ENCODE results near the gene CACNB4.
A peak's percentile ranks its signal among the peaks of the same experiment; 100 is the strongest.
"Not testable (repeated sequence)": the region's sequence is repeated elsewhere in the genome, so short reads cannot be mapped to it uniquely, and the experiment has no call there.

The CACNB4 gene

GRCh38 chr2:152016181-152017120 lies 82.4 kb downstream of the CACNB4 start:
- no peak for DNase-seq

- no peak for DNase-seq
Measured at GRCh38 chr2:152015552-152015951, 83.3 kb downstream of the CACNB4 start.

- DNase-seq, result no peak
Measured at GRCh38 chr2:152012697-152013096, 86.1 kb downstream of the CACNB4 start.

GRCh38 chr2:152011724-152012123 lies 87.1 kb downstream of the CACNB4 start:
- DNase-seq, result no peak

DNA sequence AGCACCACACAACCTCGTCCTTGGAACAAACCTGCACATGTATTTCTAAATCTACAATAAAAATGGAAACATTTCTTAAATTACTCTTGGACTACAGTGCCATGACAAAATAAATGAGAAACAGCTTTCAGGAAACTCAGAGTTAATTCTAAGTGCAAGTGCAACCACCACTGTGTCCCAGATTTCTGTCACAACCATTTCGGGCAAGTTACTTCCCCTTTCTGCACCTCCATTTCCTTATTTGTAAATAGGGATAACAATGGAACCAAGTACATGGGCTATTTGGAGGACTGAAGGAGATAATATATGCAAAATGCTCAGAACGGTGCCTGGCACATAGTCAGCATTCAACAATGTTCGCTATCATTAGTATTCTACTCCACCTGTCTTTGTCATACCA lies 93.2 kb downstream of the CACNB4 start:
- DNase-seq, result no peak

DNA sequence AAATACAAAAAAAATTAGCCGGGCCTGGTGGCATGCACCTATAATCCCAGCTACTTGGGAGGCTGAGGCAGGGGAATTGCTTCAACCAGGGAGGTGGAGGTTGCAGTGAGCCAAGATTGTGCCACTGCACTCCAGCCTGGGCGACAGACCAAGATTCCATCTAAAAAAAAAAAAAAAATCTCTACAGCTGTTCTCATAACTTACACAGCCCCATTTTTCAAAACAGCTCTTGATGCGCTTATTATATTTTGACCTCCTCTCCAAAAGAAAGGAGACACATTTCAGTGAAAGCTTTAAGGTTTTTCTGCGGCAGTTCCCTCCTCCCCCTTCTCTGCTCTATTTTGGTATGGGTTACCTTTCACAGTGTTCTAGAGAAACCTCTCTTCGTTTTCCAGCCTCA lies 95.6 kb downstream of the CACNB4 start:
- not testable (repeated sequence) for DNase-seq

GRCh38 chr2:151999053-151999452 lies 99.8 kb downstream of the CACNB4 start:
- DNase-seq, result peak; percentile 20 to 68 (median 30)

- DNase-seq, result no peak
Measured at GRCh38 chr2:151996243-151997003, 102.4 kb downstream of the CACNB4 start.

DNA sequence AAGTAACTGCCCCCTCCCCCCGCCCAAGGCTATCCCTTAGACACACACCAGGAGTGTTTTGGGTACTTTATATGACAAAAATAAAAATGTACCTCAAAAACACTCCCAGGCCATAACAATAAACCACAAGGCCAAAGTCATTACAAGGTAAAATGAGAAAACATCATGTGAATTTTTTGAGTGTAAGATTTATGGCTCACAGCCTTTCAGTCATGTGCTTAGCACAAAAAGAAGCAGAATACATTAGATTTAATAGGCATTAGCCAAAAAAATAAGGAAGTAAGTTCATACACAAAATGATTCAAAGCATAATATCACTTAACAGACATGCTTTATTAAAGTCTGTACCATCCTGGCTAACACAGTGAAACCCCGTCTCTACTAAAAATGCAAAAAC lies 103.7 kb downstream of the CACNB4 start:
- DNase-seq, result no peak

- DNase-seq, result not testable (repeated sequence)
Measured at GRCh38 chr2:151994178-151994577, 104.7 kb downstream of the CACNB4 start.

DNA sequence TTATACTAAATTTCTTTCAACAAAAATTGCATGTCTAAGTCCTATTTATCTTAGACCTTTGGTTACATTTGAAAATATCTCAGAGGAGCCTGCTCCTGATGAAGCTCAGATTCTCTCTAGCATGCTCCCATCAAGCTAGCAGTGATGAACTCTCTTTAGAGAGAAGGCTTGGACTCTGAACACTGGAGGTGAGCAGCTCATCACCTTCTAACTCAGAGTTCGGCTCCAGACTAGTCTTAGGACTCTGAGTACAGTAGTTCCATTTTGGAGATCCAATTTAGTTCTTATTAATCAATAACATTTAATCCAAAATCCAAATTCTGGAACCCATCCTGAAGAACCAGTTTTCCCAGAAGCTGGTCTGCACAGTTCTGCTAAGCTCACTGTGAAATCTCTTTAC lies 107.8 kb downstream of the CACNB4 start:
- no peak for DNase-seq

DNA sequence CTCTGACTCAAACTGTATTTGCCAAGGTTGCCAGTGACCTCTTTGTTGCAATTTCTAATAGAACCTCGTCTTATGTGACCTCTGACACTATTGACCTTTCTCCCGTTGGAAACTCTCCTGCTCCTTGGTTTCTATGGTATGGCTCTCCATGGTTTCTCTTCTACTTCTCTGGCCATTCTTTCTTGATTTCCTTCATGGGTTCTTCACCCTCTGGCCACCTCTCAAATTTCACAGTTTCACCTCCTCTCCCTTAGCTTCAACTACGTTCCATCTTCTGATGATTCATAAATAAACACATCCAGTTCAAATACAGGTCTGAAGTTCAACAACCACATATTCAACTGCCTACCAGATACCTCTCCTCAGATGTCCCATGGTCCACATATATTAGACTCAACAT lies 109.5 kb downstream of the CACNB4 start:
- no peak for DNase-seq

DNA sequence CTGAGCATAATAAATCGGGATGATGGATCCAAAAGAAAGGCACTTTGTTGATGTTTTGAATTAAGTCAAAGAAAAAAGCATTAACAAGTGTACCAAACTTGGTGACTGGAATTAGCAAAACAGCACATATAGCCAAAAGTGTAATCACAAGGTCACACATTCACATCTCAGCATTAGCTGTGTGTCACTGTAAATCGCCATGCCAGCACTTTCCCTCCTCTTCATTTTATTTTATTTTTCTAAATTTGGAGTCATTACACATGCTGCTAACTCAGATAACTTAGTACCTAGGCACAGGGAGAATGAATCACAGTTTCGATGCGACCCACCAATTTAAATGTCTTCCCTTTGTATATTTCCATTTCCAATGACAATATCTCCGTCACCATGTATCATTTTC lies 111.4 kb downstream of the CACNB4 start:
- DNase-seq, result no peak

- DNase-seq, result no peak
Measured at GRCh38 chr2:151984424-151985083, 114.3 kb downstream of the CACNB4 start.

GRCh38 chr2:151983221-151983620 lies 115.6 kb downstream of the CACNB4 start:
- no peak for DNase-seq

DNA sequence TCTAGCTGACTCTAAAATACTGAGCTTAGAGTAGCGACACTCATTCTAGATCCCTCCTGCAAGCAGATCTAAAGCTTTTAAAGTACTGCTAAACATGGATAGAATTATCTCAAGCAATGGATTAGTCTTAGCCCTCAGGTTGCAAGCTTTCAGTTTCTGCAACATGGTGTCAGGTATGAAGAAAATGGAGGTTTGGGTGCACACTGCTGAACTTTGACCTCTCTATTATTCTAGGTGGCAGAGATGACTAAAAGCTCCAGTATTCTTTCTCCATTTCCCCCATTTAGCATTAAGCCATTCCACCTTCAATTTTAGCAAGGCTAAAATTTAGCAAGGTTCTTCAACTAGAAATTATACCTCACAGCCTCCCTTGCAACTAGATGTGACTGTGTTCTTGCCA lies 117.0 kb downstream of the CACNB4 start:
- DNase-seq, result no peak

- no peak for DNase-seq
Measured at GRCh38 chr2:151979694-151980093, 119.2 kb downstream of the CACNB4 start.

GRCh38 chr2:151978709-151979108 lies 120.1 kb downstream of the CACNB4 start:
- no peak for DNase-seq

DNA sequence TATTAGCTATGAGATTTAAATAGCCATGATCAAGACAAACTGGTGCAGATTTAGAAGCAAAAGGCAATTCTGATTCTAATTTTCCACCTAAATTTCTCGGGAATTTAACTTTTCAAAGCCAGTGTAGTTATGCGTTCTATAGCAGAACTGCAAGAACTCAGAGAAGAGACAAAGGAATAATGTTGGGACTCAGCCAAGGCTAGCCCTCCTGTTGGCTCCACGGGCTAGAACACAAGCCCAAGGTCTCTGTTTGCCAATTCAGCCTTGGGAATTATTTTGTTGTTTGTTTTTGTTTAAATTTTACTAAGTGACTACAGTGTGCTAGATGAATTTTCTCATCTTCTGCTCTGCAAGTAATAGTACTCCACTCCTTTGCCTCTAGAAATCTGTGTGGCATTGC lies 121.2 kb downstream of the CACNB4 start:
- no peak for DNase-seq

DNA sequence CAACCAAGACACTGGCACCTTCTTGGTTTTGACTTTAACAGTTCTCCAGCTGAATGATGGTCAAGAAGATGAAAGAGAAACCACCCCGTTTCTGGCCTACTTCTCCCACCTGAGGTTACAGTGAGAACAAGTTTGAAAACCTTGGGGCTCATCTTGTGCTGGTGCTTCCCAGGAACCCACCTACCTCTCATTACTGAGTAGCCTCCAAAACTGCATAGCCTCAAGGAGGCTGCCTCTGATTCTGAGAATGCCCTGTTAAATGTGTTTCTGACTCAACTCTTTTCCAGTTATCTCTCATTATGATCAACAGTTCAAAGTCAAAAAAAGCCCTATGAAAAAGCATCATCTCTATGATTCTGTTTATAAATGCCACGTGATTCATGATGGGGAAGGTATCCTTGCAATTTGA lies 121.9 kb downstream of the CACNB4 start:
- DNase-seq, result no peak

DNA sequence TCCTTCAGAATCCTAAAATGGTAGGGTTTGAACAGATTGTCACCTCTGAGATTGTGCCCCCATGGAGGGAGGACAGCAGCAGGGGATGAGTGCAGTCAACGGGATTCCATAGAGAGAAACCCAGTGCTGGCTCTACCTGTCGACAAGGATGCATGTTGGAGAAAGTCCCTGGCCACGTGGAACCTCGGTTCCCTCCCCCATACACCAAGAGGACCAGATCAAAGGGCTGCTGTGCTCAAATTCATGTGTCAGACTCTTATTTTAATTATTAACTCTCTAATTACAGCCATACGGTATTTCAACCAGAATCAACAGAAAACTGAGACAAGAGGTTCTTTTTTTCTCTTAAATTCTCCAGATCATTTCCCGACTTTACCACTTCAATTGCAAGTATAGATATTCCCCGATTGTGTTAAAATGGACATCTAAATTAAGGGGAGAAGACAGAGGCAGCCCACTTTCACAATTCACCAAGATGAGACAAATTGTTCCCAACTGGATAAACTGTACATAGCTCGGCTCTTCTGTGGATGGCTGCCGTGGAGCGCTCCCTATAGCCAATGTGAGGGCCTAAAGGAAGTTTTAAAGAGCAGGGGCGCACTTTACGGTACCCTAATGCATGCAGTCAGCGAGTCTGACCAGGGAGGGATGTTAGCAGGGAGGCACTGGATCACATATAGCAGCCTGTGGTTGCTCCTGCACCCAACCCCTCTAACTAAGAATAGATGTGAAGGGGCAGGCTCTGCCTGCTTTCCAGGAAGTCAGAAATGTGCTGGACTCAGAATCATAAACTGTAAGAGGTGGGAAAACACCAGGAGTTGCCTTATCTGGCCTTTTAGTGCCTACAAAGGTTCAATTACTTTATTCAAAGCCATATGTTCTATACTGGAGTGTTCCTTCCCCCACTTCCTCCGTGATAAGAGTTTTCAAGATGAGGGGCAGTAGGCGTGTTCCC lies 123.1 kb downstream of the CACNB4 start:
- no peak for DNase-seq

DNA sequence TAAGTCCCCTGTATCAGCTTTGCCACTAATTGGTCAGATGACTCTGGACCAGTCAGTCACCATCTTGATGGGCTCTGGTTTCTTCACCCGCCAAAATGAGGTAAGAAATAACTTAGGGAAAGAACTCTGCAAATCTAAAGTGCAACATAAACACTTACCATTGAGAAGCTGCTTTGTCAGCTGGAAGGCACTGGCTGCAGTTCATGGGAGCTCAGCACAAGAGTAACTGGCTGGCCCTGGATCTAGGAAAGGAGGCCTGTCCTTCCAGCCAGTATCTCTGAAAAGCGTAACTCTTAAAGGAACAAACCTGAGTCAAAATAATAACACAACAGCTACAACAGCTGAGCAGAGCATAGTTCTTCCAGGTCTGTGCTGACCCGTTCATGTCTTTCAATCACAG lies 123.9 kb downstream of the CACNB4 start:
- no peak for DNase-seq

GRCh38 chr2:151973901-151974199 lies 125.0 kb downstream of the CACNB4 start:
- DNase-seq, result peak; percentile 38 to 86 (median 70)

Measured in NCI-H1417 (cell line).